ENCODE data around the gene GNPTAB. TPM values are rescaled to one million over a fixed set of nuclear protein-coding genes. Genes with fewer than 3 reads are reported as not detected.

Gene GNPTAB
- total RNA-seq, 1 donor from 2014 or later, result 43.7 TPM

GRCh38 chr12:101713059-101713682, 117.6 kb downstream of the GNPTAB start:
- no peaks in the 10 kb centered on the region for H3K27me3 Mint-ChIP-seq (ENCODE audit: low read depth, unreplicated experiment)
- no peaks in the 10 kb centered on the region for H3K36me3 Mint-ChIP-seq (ENCODE audit: low read depth, unreplicated experiment)
- Histone ChIP-seq H3K36me3 (ENCODE audit: insufficient read depth, low read length) (no peaks in the 10 kb centered on the region), H3K79me2 (ENCODE audit: insufficient read depth, low read length) (peaks cover 3% of the 10 kb centered on the region), H2AFZ (ENCODE audit: low read depth, low read length) (no peak overlapping the region), H3K9ac (ENCODE audit: low read length) (no peak overlapping the region), H3K4me3 (ENCODE audit: insufficient read depth, low read depth, low read length) (no peak overlapping the region), H3K4me2 (ENCODE audit: low read length) (no peak overlapping the region), H3K9me3 (ENCODE audit: insufficient read depth, low read depth, low read length) (no peaks in the 10 kb centered on the region), H3K4me1 (ENCODE audit: insufficient read depth, low read length) (no peaks in the 10 kb centered on the region), H4K20me1 (ENCODE audit: insufficient read depth, low read length) (no peaks in the 10 kb centered on the region), H3K27me3 (ENCODE audit: insufficient read depth, low read length) (no peaks in the 10 kb centered on the region), H3K27ac (ENCODE audit: low read depth, low read length) (no peak overlapping the region)
- peaks cover 5% of the 10 kb centered on the region for H3K4me1 Mint-ChIP-seq (ENCODE audit: low read depth, unreplicated experiment)
- H3K9me3 Mint-ChIP-seq (ENCODE audit: unreplicated experiment), result no peaks in the 10 kb centered on the region
- H3K27ac Mint-ChIP-seq (ENCODE audit: unreplicated experiment), result no peak overlapping the region
- no peak overlapping the region for H3K4me3 Mint-ChIP-seq (ENCODE audit: unreplicated experiment)
- DNase-seq (ENCODE audit: low read depth) (no peak), FAIRE-seq (no peak)
- TF ChIP-seq, protein P1, sequence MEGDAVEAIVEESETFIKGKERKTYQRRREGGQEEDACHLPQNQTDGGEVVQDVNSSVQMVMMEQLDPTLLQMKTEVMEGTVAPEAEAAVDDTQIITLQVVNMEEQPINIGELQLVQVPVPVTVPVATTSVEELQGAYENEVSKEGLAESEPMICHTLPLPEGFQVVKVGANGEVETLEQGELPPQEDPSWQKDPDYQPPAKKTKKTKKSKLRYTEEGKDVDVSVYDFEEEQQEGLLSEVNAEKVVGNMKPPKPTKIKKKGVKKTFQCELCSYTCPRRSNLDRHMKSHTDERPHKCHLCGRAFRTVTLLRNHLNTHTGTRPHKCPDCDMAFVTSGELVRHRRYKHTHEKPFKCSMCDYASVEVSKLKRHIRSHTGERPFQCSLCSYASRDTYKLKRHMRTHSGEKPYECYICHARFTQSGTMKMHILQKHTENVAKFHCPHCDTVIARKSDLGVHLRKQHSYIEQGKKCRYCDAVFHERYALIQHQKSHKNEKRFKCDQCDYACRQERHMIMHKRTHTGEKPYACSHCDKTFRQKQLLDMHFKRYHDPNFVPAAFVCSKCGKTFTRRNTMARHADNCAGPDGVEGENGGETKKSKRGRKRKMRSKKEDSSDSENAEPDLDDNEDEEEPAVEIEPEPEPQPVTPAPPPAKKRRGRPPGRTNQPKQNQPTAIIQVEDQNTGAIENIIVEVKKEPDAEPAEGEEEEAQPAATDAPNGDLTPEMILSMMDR (IDR thresholded peaks at IDR 0.05; ENCODE audit: insufficient read depth, low read depth, low read length), result no peak
- no peak for TF ChIP-seq EZH2 (IDR thresholded peaks at IDR 0.05; ENCODE audit: insufficient read depth, low read length)

GRCh38 chr12:101710288-101710687, 120.5 kb downstream of the GNPTAB start:
- peaks cover 8% of the 10 kb centered on the region for H3K79me2 ChIP-seq (ENCODE audit: insufficient read depth, low read length)
- no peak overlapping the region for H3K27ac Mint-ChIP-seq (ENCODE audit: unreplicated experiment)

More at GRCh38 chr12:101710288-101710687, 120.5 kb downstream of the GNPTAB start:
- FAIRE-seq (no peak), DNase-seq (ENCODE audit: low read depth) (no peak)
- H3K36me3 Mint-ChIP-seq (ENCODE audit: low read depth, unreplicated experiment), result no peaks in the 10 kb centered on the region
- no peak overlapping the region for H3K27ac ChIP-seq (ENCODE audit: low read depth, low read length)
- no peak overlapping the region for H3K4me3 Mint-ChIP-seq (ENCODE audit: unreplicated experiment)
- peaks cover 12% of the 10 kb centered on the region for H4K20me1 ChIP-seq (ENCODE audit: insufficient read depth, low read length)
- no peak overlapping the region for H3K4me2 ChIP-seq (ENCODE audit: low read length)
- H3K27me3 ChIP-seq (ENCODE audit: insufficient read depth, low read length), result no peaks in the 10 kb centered on the region
- no peaks in the 10 kb centered on the region for H3K4me1 ChIP-seq (ENCODE audit: insufficient read depth, low read length)
- no peaks in the 10 kb centered on the region for H3K36me3 ChIP-seq (ENCODE audit: insufficient read depth, low read length)
- H3K4me3 ChIP-seq (ENCODE audit: insufficient read depth, low read depth, low read length), result no peak overlapping the region
- H3K4me1 Mint-ChIP-seq (ENCODE audit: low read depth, unreplicated experiment), result peaks cover 5% of the 10 kb centered on the region
- no peaks in the 10 kb centered on the region for H3K27me3 Mint-ChIP-seq (ENCODE audit: low read depth, unreplicated experiment)
- no peaks in the 10 kb centered on the region for H3K9me3 Mint-ChIP-seq (ENCODE audit: unreplicated experiment)
- no peak overlapping the region for H3K9ac ChIP-seq (ENCODE audit: low read length)
- TF ChIP-seq, protein P1 (IDR thresholded peaks at IDR 0.05; ENCODE audit: insufficient read depth, low read depth, low read length), result no peak
- no peak for TF ChIP-seq EZH2 (IDR thresholded peaks at IDR 0.05; ENCODE audit: insufficient read depth, low read length)
- H3K9me3 ChIP-seq (ENCODE audit: insufficient read depth, low read depth, low read length), result no peaks in the 10 kb centered on the region
- no peak overlapping the region for H2AFZ ChIP-seq (ENCODE audit: low read depth, low read length)

Measured in astrocyte (in vitro differentiated cells and primary cell).